GM12892 (cell line): ENCODE measurements around the gene DPRX. TPM values are rescaled to one million over a fixed set of nuclear protein-coding genes. Genes with fewer than 3 reads are reported as not detected.

ENCODE experiments used
- DNase-seq: peaks from one replicate; pipeline ENCODE4 v3.0.0; 2011; ENCODE audit not compliant: insufficient read length
- FAIRE-seq: peaks from 2 replicates; lab custom pipeline; 2011; peaks lifted over from hg19 to GRCh38; lab: Jason Lieb, UNC
- POLR2A ChIP-seq: IDR thresholded peaks from 2 replicates; pipeline ENCODE4 v1.6.1; 2011; ENCODE audit warnings: low read depth, low read length, control low read depth
- POLR2AphosphoS5 ChIP-seq: IDR thresholded peaks from 2 replicates; pipeline ENCODE4 v1.6.1; 2011; ENCODE audit warnings: low read depth, low read length, control low read depth
- TAF1 ChIP-seq: IDR thresholded peaks from 2 replicates; pipeline ENCODE4 v1.6.1; 2011; ENCODE audit warnings: low read depth, mild to moderate bottlenecking, control low read depth, low read length, borderline replicate concordance
- polyA plus RNA-seq: library from polyadenylated mRNA; unstranded; fragments of >200 nt; gene quantifications from one replicate; pipeline ENCODE4 v1.2.1, GENCODE V29; 2012; ENCODE audit warnings: missing spikeins, inconsistent platforms; ENCODE audit not compliant: missing spikeins

DPRX gene
- not detected for polyA plus RNA-seq

- TF ChIP-seq POLR2AphosphoS5 (no peak), TAF1 (no peak), POLR2A (no peak)
- FAIRE-seq (no peak), DNase-seq (no peak)
Measured at GRCh38 chr19:53631949-53632407, at the start of gene DPRX. DPRX (plus strand) TSS chr19:53631999; CDS start chr19:53632107, 108 bp downstream.

GRCh38 chr19:53583181-53583580 lies 48.6 kb upstream of the DPRX start:
- FAIRE-seq (no peak), DNase-seq (no peak)
- TF ChIP-seq TAF1 (no peak), POLR2AphosphoS5 (no peak), POLR2A (no peak)

- no peak for DNase-seq
- no peak for FAIRE-seq
- TF ChIP-seq TAF1 = no peak
- no peak for TF ChIP-seq POLR2AphosphoS5
- TF ChIP-seq POLR2A = no peak
Measured at GRCh38 chr19:53586277-53586691, 45.5 kb upstream of the DPRX start.

- FAIRE-seq (no peak), DNase-seq (no peak)
- TF ChIP-seq POLR2A (no peak), POLR2AphosphoS5 (no peak), TAF1 (no peak)
Measured at GRCh38 chr19:53594811-53595509, 36.8 kb upstream of the DPRX start.

- TF ChIP-seq POLR2AphosphoS5 (no peak), POLR2A (no peak), TAF1 (no peak)
- DNase-seq (no peak), FAIRE-seq (no peak)
Measured at GRCh38 chr19:53595510-53595867, 36.3 kb upstream of the DPRX start.

- FAIRE-seq = no peak
- DNase-seq = no peak
- TF ChIP-seq TAF1 = no peak
- TF ChIP-seq POLR2A = no peak
Measured at GRCh38 chr19:53596056-53596455, 35.7 kb upstream of the DPRX start.

- TF ChIP-seq POLR2A = no peak
- no peak for TF ChIP-seq POLR2AphosphoS5
- no peak for TF ChIP-seq TAF1
- FAIRE-seq = no peak
- no peak for DNase-seq
Measured at GRCh38 chr19:53597023-53597422, 34.8 kb upstream of the DPRX start.

- FAIRE-seq (no peak), DNase-seq (no peak)
- TF ChIP-seq TAF1 = no peak
- no peak for TF ChIP-seq POLR2AphosphoS5
- TF ChIP-seq POLR2A = no peak
Measured at GRCh38 chr19:53598361-53598760, 33.4 kb upstream of the DPRX start.

- no peak for FAIRE-seq
- TF ChIP-seq POLR2A = no peak
- TF ChIP-seq TAF1 = no peak
Measured at GRCh38 chr19:53600217-53600616, 31.6 kb upstream of the DPRX start.

GRCh38 chr19:53606031-53606430 lies 25.8 kb upstream of the DPRX start:
- TF ChIP-seq TAF1 (no peak), POLR2A (no peak), POLR2AphosphoS5 (no peak)
- no peak for FAIRE-seq
- DNase-seq = no peak

More at GRCh38 chr19:53600217-53600616, 31.6 kb upstream of the DPRX start:
- no peak for DNase-seq

- DNase-seq (no peak), FAIRE-seq (no peak)
- no peak for TF ChIP-seq POLR2A
- TF ChIP-seq TAF1 = no peak
- TF ChIP-seq POLR2AphosphoS5 = no peak
Measured at GRCh38 chr19:53608381-53608780, 23.4 kb upstream of the DPRX start.

- FAIRE-seq = no peak
- no peak for TF ChIP-seq TAF1
- no peak for TF ChIP-seq POLR2AphosphoS5
- no peak for TF ChIP-seq POLR2A
- no peak for DNase-seq
Measured at GRCh38 chr19:53612762-53613526, 18.9 kb upstream of the DPRX start.
